Non-pigmented ciliary epithelial cell (primary cell): ENCODE measurements around the gene PTPN18.
"Not testable (repeated sequence)": the region's sequence is repeated elsewhere in the genome, so short reads cannot be mapped to it uniquely, and the experiment has no call there.

ENCODE experiments used
- DNase-seq: peaks from one replicate; pipeline ENCODE4 v3.0.0-alpha.2; 2010; ENCODE audit warnings: low read depth

Gene PTPN18

GRCh38 chr2:130355578-130356431 is at the start of gene PTPN18:
Gene PTPN18, plus strand, starts transcription at chr2:130356056. Its CDS starts 52 bp downstream, at chr2:130356108.
- DNase-seq = no peak

- DNase-seq = no peak
These were observed 48.0 kb upstream of the PTPN18 start for GRCh38 chr2:130307850-130308249.

GRCh38 chr2:130310881-130311280 is 45.0 kb upstream of the PTPN18 start:
- DNase-seq = no peak

- no peak for DNase-seq
These were observed 42.0 kb upstream of the PTPN18 start for GRCh38 chr2:130313812-130314334.

- DNase-seq = no peak
These were observed 41.5 kb upstream of the PTPN18 start for GRCh38 chr2:130314377-130314776.

- no peak for DNase-seq
These were observed 39.3 kb upstream of the PTPN18 start for GRCh38 chr2:130316596-130316995.

GRCh38 chr2:130318906-130319305 is 37.0 kb upstream of the PTPN18 start:
- DNase-seq = no peak

- no peak for DNase-seq
These were observed 36.3 kb upstream of the PTPN18 start for GRCh38 chr2:130319536-130319935.

GRCh38 chr2:130327703-130328527 is 27.9 kb upstream of the PTPN18 start:
- no peak for DNase-seq

GRCh38 chr2:130328710-130329109 is 27.1 kb upstream of the PTPN18 start:
- DNase-seq = no peak

GRCh38 chr2:130332271-130333073 is 23.4 kb upstream of the PTPN18 start:
- no peak for DNase-seq

GRCh38 chr2:130333253-130333652 is 22.6 kb upstream of the PTPN18 start:
- DNase-seq = not testable (repeated sequence)

GRCh38 chr2:130334026-130334425 is 21.8 kb upstream of the PTPN18 start:
- no peak for DNase-seq

- no peak for DNase-seq
These were observed 20.6 kb upstream of the PTPN18 start for GRCh38 chr2:130335226-130335625.

- no peak for DNase-seq
These were observed 19.5 kb upstream of the PTPN18 start for GRCh38 chr2:130336150-130336876.

- no peak for DNase-seq
These were observed 18.8 kb upstream of the PTPN18 start for GRCh38 chr2:130336877-130337734.

- DNase-seq = peak; percentile 76
These were observed 18.0 kb upstream of the PTPN18 start for GRCh38 chr2:130337735-130338325.

- DNase-seq = no peak
These were observed 17.0 kb upstream of the PTPN18 start for GRCh38 chr2:130338793-130339345.

- no peak for DNase-seq
These were observed 15.7 kb upstream of the PTPN18 start for GRCh38 chr2:130339885-130340745.
